ENCODE results near the gene SSU72.

DNA sequence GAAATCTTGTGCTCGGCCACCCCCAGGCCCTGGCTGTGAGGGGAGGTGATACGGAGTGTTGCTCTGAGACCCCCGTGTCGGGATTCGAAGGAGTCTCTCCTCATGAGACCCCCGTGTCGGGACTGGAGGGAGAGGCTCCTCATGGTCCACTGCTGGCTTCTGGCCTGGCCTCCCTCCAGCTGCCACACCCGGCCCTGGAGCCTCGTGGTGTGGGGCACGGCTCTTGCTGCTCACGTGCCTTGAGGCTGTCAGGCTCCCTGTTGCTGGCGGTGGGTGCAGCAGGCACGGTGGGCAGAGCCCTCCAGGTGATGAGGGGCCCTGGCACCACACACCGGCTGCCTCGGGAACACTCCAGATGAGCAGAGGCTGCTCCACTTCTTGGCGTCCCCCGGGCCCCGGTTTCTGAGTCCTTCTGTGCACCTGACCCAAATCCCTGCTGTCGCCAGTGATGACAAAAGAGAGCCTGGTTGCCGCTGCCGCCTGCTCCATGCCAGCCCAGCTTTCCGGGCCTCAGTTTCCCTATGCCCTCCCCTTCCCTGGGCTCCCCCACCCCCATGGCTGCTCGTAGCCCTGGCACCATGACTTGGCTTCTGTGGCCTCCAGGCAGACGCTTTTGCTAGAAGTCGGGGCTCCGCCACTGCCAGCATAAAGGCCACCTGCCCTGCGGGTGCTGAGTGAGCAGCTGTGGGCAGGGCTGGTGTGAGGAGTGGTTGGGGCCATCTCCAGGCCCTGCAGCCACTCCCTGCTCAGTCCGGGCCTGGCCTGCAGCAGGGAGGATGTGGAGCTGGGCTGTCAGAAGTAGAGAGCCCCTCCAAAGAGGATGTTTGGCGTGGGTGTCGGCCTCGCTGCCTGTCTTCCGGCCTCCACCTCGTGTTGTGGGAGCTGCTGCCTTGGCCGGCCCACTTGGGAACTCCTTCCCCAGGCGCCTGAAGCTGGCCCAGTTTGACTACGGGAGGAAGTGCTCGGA lies 46.1 kb downstream of the SSU72 start:
- TF ChIP-seq, protein P1, sequence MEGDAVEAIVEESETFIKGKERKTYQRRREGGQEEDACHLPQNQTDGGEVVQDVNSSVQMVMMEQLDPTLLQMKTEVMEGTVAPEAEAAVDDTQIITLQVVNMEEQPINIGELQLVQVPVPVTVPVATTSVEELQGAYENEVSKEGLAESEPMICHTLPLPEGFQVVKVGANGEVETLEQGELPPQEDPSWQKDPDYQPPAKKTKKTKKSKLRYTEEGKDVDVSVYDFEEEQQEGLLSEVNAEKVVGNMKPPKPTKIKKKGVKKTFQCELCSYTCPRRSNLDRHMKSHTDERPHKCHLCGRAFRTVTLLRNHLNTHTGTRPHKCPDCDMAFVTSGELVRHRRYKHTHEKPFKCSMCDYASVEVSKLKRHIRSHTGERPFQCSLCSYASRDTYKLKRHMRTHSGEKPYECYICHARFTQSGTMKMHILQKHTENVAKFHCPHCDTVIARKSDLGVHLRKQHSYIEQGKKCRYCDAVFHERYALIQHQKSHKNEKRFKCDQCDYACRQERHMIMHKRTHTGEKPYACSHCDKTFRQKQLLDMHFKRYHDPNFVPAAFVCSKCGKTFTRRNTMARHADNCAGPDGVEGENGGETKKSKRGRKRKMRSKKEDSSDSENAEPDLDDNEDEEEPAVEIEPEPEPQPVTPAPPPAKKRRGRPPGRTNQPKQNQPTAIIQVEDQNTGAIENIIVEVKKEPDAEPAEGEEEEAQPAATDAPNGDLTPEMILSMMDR (IDR thresholded peaks at IDR 0.05; ENCODE audit: insufficient read depth, low read length, poor library complexity, severe bottlenecking) = no peak
- no peak for TF ChIP-seq EZH2phosphoT487 (conservative IDR thresholded peaks at IDR 0.05; ENCODE audit: low read length)
